H1 (cell line): Measurements from ENCODE around the gene UBQLN3. TPM values are rescaled to one million over a fixed set of nuclear protein-coding genes. Genes with fewer than 3 reads are reported as not detected.

Experiments used
- CTCF ChIA-PET: fragments of 300-600 bp; sonication (Branson Sonifier 250); formaldehyde crosslinking; loops from one replicate; lab custom pipeline; 2021; ENCODE audit not compliant: partially characterized antibody; lab: Charles Lee
- POLR2A ChIA-PET: fragments of 300-600 bp; sonication (Branson Sonifier 250); formaldehyde crosslinking; loops from one replicate; lab custom pipeline; 2021; ENCODE audit warnings: inconsistent platforms; ENCODE audit not compliant: partially characterized antibody; lab: Charles Lee
- DNase-seq, 2 experiments: peaks; one replicate each; pipeline versions ENCODE4 v3.0.0 to v3.0.0-alpha.2; 2010 to 2022; ENCODE audit warnings: low spot score in 2 of 2, low read depth in 1 of 2, mixed read lengths in 1 of 2
- FAIRE-seq: peaks from 2 replicates; lab custom pipeline; 2011; peaks lifted over from hg19 to GRCh38; lab: Jason Lieb, UNC
- H2AFZ ChIP-seq: 2 replicates; pipeline ENCODE4 v1.8.1; 2012; ENCODE audit warnings: low read length, inconsistent platforms
- H2AK5ac ChIP-seq: 2 replicates; pipeline ENCODE4 v1.6.1; 2013; ENCODE audit warnings: low read depth, low read length
- H2BK120ac ChIP-seq: replicated peaks from 2 replicates; pipeline ENCODE3; 2013; ENCODE audit warnings: low read depth, low read length, inconsistent platforms
- H2BK12ac ChIP-seq: 2 replicates; pipeline ENCODE4 v1.6.1; 2013; ENCODE audit warnings: low read depth, low read length
- H2BK15ac ChIP-seq: 2 replicates; pipeline ENCODE4 v1.6.1; 2013; ENCODE audit warnings: low read length
- H2BK20ac ChIP-seq: 2 replicates; pipeline ENCODE4 v1.6.1; 2013; ENCODE audit warnings: low read length
- H2BK5ac ChIP-seq: 2 replicates; pipeline ENCODE4 v1.6.1; 2013; ENCODE audit warnings: low read depth, low read length
- H3K14ac ChIP-seq: 2 replicates; pipeline ENCODE4 v1.6.1; 2013; ENCODE audit warnings: inconsistent platforms; ENCODE audit not compliant: insufficient read length
- H3K18ac ChIP-seq: 2 replicates; pipeline ENCODE4 v1.6.1; 2013; ENCODE audit warnings: low read length; ENCODE audit errors: extremely low read depth
- H3K23ac ChIP-seq: 2 replicates; pipeline ENCODE4 v1.6.1; 2013; ENCODE audit warnings: inconsistent platforms; ENCODE audit not compliant: insufficient read length
- H3K23me2 ChIP-seq: 2 replicates; pipeline ENCODE4 v1.6.1; 2013; ENCODE audit warnings: low read depth, low read length
- H3K27ac ChIP-seq: 2 replicates; pipeline ENCODE4 v1.6.1; 2011; ENCODE audit warnings: low read depth, low read length, inconsistent platforms
- H3K27me3 ChIP-seq, 4 experiments: replicated peaks in 1 of 4; 1 replicate in 1 of 4; 2 replicates in 3 of 4; pipeline versions ENCODE4 v1.6.1 to v1.8.1; 2011 to 2013; ENCODE audit warnings: low read length in 3 of 4, mild to moderate bottlenecking in 3 of 4, inconsistent platforms in 2 of 4, mixed read lengths in 2 of 4, moderate library complexity in 1 of 4; ENCODE audit not compliant: control insufficient read depth in 3 of 4, insufficient read depth in 3 of 4; ENCODE audit errors: extremely low read depth in 1 of 4
- H3K36me3 ChIP-seq, 4 experiments: 2 replicates each; pipeline versions ENCODE4 v1.6.1 to v1.8.1; 2011 to 2013; ENCODE audit warnings: mild to moderate bottlenecking in 4 of 4, low read length in 3 of 4, moderate library complexity in 2 of 4, control low read depth in 1 of 4, inconsistent platforms in 1 of 4; ENCODE audit not compliant: insufficient read depth in 4 of 4, control insufficient read depth in 2 of 4
- H3K4ac ChIP-seq: replicated peaks from 2 replicates; pipeline ENCODE3; 2013; ENCODE audit warnings: low read length, low read depth, mixed read lengths, inconsistent platforms; ENCODE audit not compliant: insufficient read length
- H3K4me1 ChIP-seq, 4 experiments: replicated peaks in 1 of 4; 1 replicate in 1 of 4; 2 replicates in 3 of 4; pipeline versions ENCODE4 v1.6.1 to v1.8.1; 2011 to 2013; ENCODE audit warnings: low read length in 3 of 4, inconsistent platforms in 2 of 4, mixed read lengths in 1 of 4; ENCODE audit not compliant: insufficient read depth in 4 of 4, control insufficient read depth in 3 of 4
- H3K4me2 ChIP-seq, 2 experiments: 2 replicates each; pipeline versions ENCODE4 v1.6.1 to v1.8.1; 2011 to 2013; ENCODE audit warnings: low read depth in 2 of 2, low read length in 2 of 2, control low read depth in 1 of 2, inconsistent platforms in 1 of 2, mild to moderate bottlenecking in 1 of 2; ENCODE audit not compliant: insufficient read depth in 1 of 2
- H3K4me3 ChIP-seq, 4 experiments: fragments of 200-600, 300-600 bp in 1 of 4; sonication (generic), shearing (Covaris generic), sonication (Bioruptor Twin) in 1 of 4; 2 replicates each; pipeline versions ENCODE4 v1.5.1 to v1.8.1; 2011 to 2016; ENCODE audit warnings: low read length in 4 of 4, low read depth in 3 of 4, control low read depth in 2 of 4, inconsistent platforms in 2 of 4, mild to moderate bottlenecking in 2 of 4, mixed read lengths in 1 of 4, moderate library complexity in 1 of 4; ENCODE audit not compliant: insufficient read depth in 2 of 4; ENCODE audit errors: extremely low read depth in 1 of 4
- H3K56ac ChIP-seq: replicated peaks from 2 replicates; pipeline ENCODE3; 2013; ENCODE audit warnings: low read depth, mild to moderate bottlenecking, mixed read lengths, low read length, inconsistent platforms; ENCODE audit not compliant: insufficient read length
- H3K79me1 ChIP-seq: 2 replicates; pipeline ENCODE4 v1.6.1; 2013; ENCODE audit warnings: low read depth, low read length, control low read depth
- H3K79me2 ChIP-seq, 2 experiments: 2 replicates each; pipeline versions ENCODE4 v1.6.1 to v1.8.1; 2012 to 2013; ENCODE audit warnings: low read length in 2 of 2, mild to moderate bottlenecking in 2 of 2, inconsistent platforms in 1 of 2; ENCODE audit not compliant: insufficient read depth in 2 of 2, control insufficient read depth in 1 of 2
- H3K9ac ChIP-seq, 4 experiments: replicated peaks in 1 of 4; 1 replicate in 1 of 4; 2 replicates in 3 of 4; pipeline versions ENCODE4 v1.6.1 to v1.8.1; 2011 to 2013; ENCODE audit warnings: low read depth in 3 of 4, low read length in 3 of 4, control low read depth in 2 of 4, mild to moderate bottlenecking in 2 of 4, moderate library complexity in 2 of 4, inconsistent platforms in 1 of 4; ENCODE audit errors: extremely low read depth in 1 of 4
- H3K9me3 ChIP-seq, 2 experiments: 2 replicates each; pipeline versions ENCODE4 v1.6.1 to v1.8.1; 2012 to 2013; ENCODE audit warnings: mild to moderate bottlenecking in 2 of 2, moderate library complexity in 2 of 2, control low read depth in 1 of 2, inconsistent platforms in 1 of 2, low read depth in 1 of 2, low read length in 1 of 2, mixed read lengths in 1 of 2; ENCODE audit not compliant: insufficient read depth in 2 of 2
- H4K20me1 ChIP-seq, 2 experiments: replicated peaks in 1 of 2; 2 replicates each; pipeline versions ENCODE3 to v1.8.1; 2011 to 2013; ENCODE audit warnings: inconsistent platforms in 2 of 2, low read length in 2 of 2, mild to moderate bottlenecking in 1 of 2; ENCODE audit not compliant: insufficient read depth in 2 of 2, control insufficient read depth in 1 of 2
- H4K5ac ChIP-seq: 2 replicates; pipeline ENCODE4 v1.6.1; 2013; ENCODE audit warnings: low read length, low read depth, mixed read lengths, inconsistent platforms; ENCODE audit not compliant: insufficient read length
- H4K8ac ChIP-seq: 2 replicates; pipeline ENCODE4 v1.8.0; 2013; ENCODE audit warnings: mild to moderate bottlenecking, moderate library complexity, low read length, inconsistent platforms; ENCODE audit not compliant: insufficient read depth; ENCODE audit errors: extremely low read depth
- H4K91ac ChIP-seq: replicated peaks from 2 replicates; pipeline ENCODE3; 2013; ENCODE audit warnings: low read length, mixed read lengths, inconsistent platforms; ENCODE audit not compliant: insufficient read length
- ASH2L ChIP-seq: fragments of 200-600, 300-600 bp; sonication (generic); IDR thresholded peaks from one replicate; pipeline ENCODE4 v1.7.1; 2017; ENCODE audit warnings: low read length
- BCL11A ChIP-seq, 2 experiments: IDR thresholded peaks; one replicate each; pipeline ENCODE4 v1.6.1; 2011; ENCODE audit warnings: low read depth in 2 of 2, low read length in 2 of 2, mild to moderate bottlenecking in 2 of 2
- CBX8 ChIP-seq: fragments of 300-800, 300-1000 bp; sonication (generic); IDR thresholded peaks from 2 replicates; pipeline ENCODE4 v1.7.1; 2016; ENCODE audit warnings: low read depth, low read length, borderline replicate concordance
- CREB1 ChIP-seq: IDR thresholded peaks from 2 replicates; pipeline ENCODE4 v1.6.1; 2012; ENCODE audit warnings: inconsistent platforms
- CTBP2 ChIP-seq: IDR thresholded peaks from 2 replicates; pipeline ENCODE4 v1.7.0; 2011; ENCODE audit warnings: borderline replicate concordance, mild to moderate bottlenecking, moderate library complexity, mixed read lengths, low read length; ENCODE audit not compliant: insufficient read depth, insufficient read length
- EGR1 ChIP-seq: IDR thresholded peaks from 2 replicates; pipeline ENCODE4 v1.6.1; 2011; ENCODE audit warnings: low read depth, low read length, borderline replicate concordance
- GTF2F1 ChIP-seq: IDR thresholded peaks from 2 replicates; pipeline ENCODE4 v1.6.1; 2012; ENCODE audit warnings: low read depth, low read length, improper control_type of control experiment, borderline replicate concordance
- JUN ChIP-seq: IDR thresholded peaks from 2 replicates; pipeline ENCODE4 v1.6.1; 2011; ENCODE audit warnings: low read depth, mild to moderate bottlenecking, improper control_type of control experiment, low read length
- NRF1 ChIP-seq: IDR thresholded peaks from 2 replicates; pipeline ENCODE4 v1.6.1; 2011; ENCODE audit warnings: mild to moderate bottlenecking, low read depth, low read length, improper control_type of control experiment
- POLR2A ChIP-seq, 2 experiments: IDR thresholded peaks; 1 replicate in 1 of 2; 2 replicates in 1 of 2; pipeline ENCODE4 v1.6.1; 2011; ENCODE audit warnings: low read depth in 2 of 2, low read length in 2 of 2, mild to moderate bottlenecking in 2 of 2; ENCODE audit errors: control extremely low read depth in 1 of 2
- POLR2AphosphoS5 ChIP-seq: IDR thresholded peaks from 2 replicates; pipeline ENCODE4 v1.6.1; 2011; ENCODE audit warnings: low read depth, low read length
- RFX5 ChIP-seq: IDR thresholded peaks from 2 replicates; pipeline ENCODE4 v1.6.1; 2011; ENCODE audit warnings: low read depth, low read length, improper control_type of control experiment, borderline replicate concordance
- RXRA ChIP-seq: IDR thresholded peaks from 2 replicates; pipeline ENCODE4 v1.6.1; 2011; ENCODE audit warnings: low read depth, mild to moderate bottlenecking, low read length, moderate library complexity; ENCODE audit not compliant: insufficient read depth
- SP4 ChIP-seq: IDR thresholded peaks from 2 replicates; pipeline ENCODE4 v1.6.1; 2012; ENCODE audit warnings: low read length, inconsistent platforms
- SRF ChIP-seq: IDR thresholded peaks from 2 replicates; pipeline ENCODE4 v1.6.1; 2011; ENCODE audit warnings: mild to moderate bottlenecking, low read depth, low read length, moderate library complexity
- TAF1 ChIP-seq: IDR thresholded peaks from 2 replicates; pipeline ENCODE4 v1.6.1; 2011; ENCODE audit warnings: mild to moderate bottlenecking, low read depth, low read length
- TAF7 ChIP-seq: optimal IDR thresholded peaks from 2 replicates; pipeline ENCODE3; 2011; ENCODE audit warnings: low read depth, mild to moderate bottlenecking, inconsistent platforms, low read length, moderate library complexity, borderline replicate concordance
- TEAD4 ChIP-seq: IDR thresholded peaks from 2 replicates; pipeline ENCODE4 v1.6.1; 2012; ENCODE audit warnings: low read depth, low read length, inconsistent platforms, mixed read lengths
- polyA plus RNA-seq, 7 experiments: library from polyadenylated mRNA; depleted of rRNA in 3 of 7; stranded (reverse) in 5 of 7; unstranded in 2 of 7; fragments of >200 nt in 5 of 7; fragments of 200-250 nt in 2 of 7; gene quantifications; 1 replicate in 5 of 7; 2 replicates in 1 of 7; 4 replicates in 1 of 7; pipeline versions ENCODE4 v1.2.1 to v1.2.3, GENCODE V29; 2011 to 2013; ENCODE audit warnings: missing spikeins in 2 of 7, mixed read lengths in 2 of 7
- total RNA-seq: library from RNA; stranded (reverse); fragmentation: NEBNext Ultra II Directional; extraction: Animal tissue kit (Norgen Biotek cat#: 25700); gene quantifications from 2 replicates; pipeline ENCODE4 v1.2.1, GENCODE V29; 2021

The UBQLN3 gene
- total and polyA plus RNA-seq, 2 of the 8 experiments (the other 6 are each of a cell fraction or from before 2014, with no cell fraction given): not detected

DNA sequence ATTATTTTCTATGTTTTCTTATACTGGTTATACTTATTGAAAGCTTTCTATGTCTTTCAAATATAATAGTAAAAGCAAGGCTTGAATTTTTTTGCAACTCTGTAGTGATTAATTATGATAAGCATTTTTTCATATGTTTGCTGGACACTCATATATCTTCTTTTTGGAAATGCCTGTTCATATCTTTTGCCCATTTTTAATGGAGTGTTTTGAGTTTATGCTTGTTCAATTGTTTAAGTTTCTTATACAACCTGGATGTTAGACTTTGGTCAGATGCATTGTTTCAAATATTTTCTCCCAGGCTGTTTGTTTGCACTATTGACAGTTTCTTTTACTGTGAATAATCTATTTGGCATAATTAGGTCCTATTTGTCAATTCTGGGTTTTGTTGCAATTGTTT, 26.7 kb upstream of the UBQLN3 start:
- Histone ChIP-seq H3K56ac (no peak overlapping the region), H2AFZ (no peak overlapping the region), H3K23me2 (no peaks in the 10 kb centered on the region)
- TF ChIP-seq TAF7 (no peak), CBX8 (no peak), RXRA (no peak), SP4 (no peak), NRF1 (no peak), CREB1 (no peak), ASH2L (no peak), TAF1 (no peak), SRF (no peak), BCL11A (IDR thresholded peaks at IDR 0.05; ENCODE audit: low read depth in 2 of 2, low read length in 2 of 2) (no peak), RFX5 (no peak), EGR1 (no peak), TEAD4 (no peak), JUN (no peak), POLR2AphosphoS5 (no peak), GTF2F1 (no peak), CTBP2 (no peak), POLR2A (IDR thresholded peaks at IDR 0.05; ENCODE audit: control extremely low read depth in 1 of 2, low read depth in 2 of 2, low read length in 2 of 2) (no peak)

More for the DNA sequence above, 26.7 kb upstream of the UBQLN3 start:
- no peak overlapping the region for H3K4ac ChIP-seq
- no peak overlapping the region for H2BK15ac ChIP-seq
- no peaks in the 10 kb centered on the region for H3K9me3 ChIP-seq
- H3K4me2 ChIP-seq: no peak overlapping the region
- no peak overlapping the region for H3K18ac ChIP-seq
- no peak overlapping the region for H3K9ac ChIP-seq
- H4K20me1 ChIP-seq: no peaks in the 10 kb centered on the region
- POLR2A ChIA-PET: no interaction called here
- no peak overlapping the region for H3K14ac ChIP-seq
- H4K5ac ChIP-seq: no peak overlapping the region
- H3K27me3 ChIP-seq: no peaks in the 10 kb centered on the region
- H4K8ac ChIP-seq: no peak overlapping the region
- DNase-seq (no peak), FAIRE-seq (no peak)
- H3K27ac ChIP-seq: no peak overlapping the region
- no peak overlapping the region for H4K91ac ChIP-seq
- no peak overlapping the region for H3K4me3 ChIP-seq
- H2BK20ac ChIP-seq: no peak overlapping the region
- no peaks in the 10 kb centered on the region for H3K36me3 ChIP-seq
- H2BK5ac ChIP-seq: no peak overlapping the region
- no peaks in the 10 kb centered on the region for H3K79me1 ChIP-seq
- CTCF ChIA-PET: interaction anchor here (1.4 kb wide), 1 partner anchor 22 kb away, joined by 3 read pairs; no protein-coding TSS in a partner anchor
- no peak overlapping the region for H2BK12ac ChIP-seq
- H3K4me1 ChIP-seq: no peaks in the 10 kb centered on the region
- H3K23ac ChIP-seq: no peak overlapping the region
- H2AK5ac ChIP-seq: no peak overlapping the region
- no peak overlapping the region for H2BK120ac ChIP-seq
- no peaks in the 10 kb centered on the region for H3K79me2 ChIP-seq
